ENCODE results near the gene LRRC59.
"Not testable (repeated sequence)": the region's sequence is repeated elsewhere in the genome, so short reads cannot be mapped to it uniquely, and the experiment has no call there.

Gene LRRC59

DNA sequence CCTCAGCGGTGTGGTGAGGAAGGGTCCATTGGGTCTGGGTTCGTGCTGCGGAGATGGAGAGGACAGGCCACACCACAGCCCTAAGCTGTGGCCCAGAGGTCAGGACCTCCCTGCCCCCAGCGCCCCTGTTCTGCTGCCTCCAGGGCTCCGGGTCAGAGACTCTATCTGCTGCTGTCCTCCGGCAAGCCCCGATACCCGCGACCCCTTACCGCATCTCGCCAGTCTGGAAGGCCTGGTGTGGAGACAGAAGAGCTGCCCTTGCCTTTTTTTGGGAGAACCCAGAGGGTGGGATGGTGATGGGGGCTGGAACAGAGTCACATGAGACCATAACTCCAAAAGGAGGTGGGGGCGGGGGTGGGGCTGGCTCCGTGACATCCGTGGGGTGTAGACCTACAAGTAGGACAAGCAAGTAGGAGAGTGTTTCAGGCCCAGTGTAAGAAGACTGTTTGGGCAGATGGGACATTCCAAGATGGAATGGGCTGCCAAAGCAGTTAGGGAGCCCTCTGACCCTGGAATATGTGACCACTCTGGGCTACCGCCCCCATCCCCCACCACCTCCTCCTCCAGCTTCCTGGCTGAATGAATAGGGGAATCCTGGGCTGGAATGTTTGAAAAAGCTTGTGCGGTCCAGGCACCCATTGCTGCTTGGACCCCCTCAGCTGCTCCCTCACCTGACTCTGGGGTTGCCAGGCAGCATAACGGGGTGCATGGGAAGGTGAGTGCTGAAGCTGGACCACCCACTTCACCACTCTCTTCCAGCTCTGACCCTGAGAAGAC lies 50.0 kb downstream of the LRRC59 start:
- no peak for DNase-seq (ENCODE audit: low read depth in 2 of 2)

DNA sequence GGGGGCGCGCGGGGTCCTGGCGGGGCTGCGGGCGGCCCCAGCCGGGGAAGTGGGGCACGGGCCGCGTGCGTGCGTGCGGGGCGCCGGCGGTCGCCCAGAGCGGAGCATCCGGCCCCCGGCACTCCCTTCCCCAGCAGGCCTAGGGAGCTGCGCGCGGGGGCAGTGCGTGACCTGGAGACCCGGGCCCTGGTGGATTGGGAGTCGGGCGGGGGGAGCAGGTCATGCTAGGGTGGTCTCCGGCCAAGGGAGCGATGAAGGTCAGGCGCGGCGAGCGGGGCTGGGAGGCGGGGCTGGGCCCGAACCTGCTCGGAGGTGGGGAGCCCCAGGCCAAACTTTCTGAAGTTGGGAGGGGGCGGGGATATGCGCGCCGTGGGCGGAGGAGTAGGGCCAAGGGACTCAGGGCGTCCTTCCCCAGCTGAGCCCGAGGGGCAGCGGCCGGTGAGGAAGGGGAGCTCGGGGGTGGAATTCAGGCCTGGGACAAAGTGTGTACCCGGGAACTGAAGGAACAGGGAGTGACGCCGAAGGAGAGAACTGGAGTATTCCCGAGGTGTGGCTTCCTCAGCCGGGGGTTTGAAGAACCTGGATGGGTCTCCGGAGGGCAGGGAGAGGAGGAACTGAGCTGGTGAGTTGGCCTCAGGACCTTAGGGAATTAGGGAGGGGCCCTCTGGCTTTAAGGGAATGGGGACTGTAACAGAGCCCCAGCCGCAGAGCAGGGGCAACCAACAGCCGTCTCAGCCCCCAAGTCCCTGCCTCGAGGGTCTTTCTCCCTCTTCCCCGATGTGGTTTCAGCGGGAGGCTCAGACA lies 50.8 kb downstream of the LRRC59 start:
- DNase-seq (ENCODE audit: low read depth in 2 of 2) = peak; percentile 15 to 48

GRCh38 chr17:50345432-50346312 lies 51.7 kb downstream of the LRRC59 start, which contains the start of gene XYLT2:
TSS of gene XYLT2 (plus strand) at chr17:50346126. CDS start at chr17:50346141, 15 bp downstream.
- DNase-seq (ENCODE audit: low read depth in 2 of 2) = peak; percentile 86 to 89

DNA sequence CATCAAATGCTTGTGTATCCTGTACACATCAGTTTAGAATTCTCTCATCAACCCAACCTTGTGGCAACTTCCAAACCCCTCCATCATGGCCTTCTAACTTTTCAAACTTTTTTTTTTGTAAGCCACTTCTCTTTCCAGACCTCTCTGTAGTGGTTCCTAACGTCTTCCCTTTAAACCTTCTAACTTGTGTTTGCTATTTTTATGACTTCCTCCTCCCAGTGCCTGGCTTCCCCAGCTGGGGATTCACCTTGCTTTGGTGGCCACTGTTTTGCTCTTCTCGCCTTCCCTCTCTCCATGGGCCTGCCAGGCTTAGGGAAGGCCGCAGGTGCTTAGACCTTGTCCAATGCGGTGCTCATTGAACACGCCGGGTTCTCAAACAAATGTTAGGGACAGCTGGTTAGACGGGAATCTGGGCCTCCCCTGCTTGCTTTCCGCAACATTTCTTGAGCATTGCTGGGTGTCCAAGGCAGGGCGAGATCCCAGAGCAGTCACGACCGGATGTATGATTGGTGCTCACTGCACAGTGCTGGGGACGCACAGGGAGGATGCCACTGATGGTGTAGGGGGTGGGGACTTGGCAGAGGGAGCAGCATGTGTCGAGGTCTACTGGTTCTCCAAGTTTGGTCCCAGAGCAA lies 52.5 kb downstream of the LRRC59 start:
- DNase-seq (ENCODE audit: low read depth in 2 of 2) = no peak

DNA sequence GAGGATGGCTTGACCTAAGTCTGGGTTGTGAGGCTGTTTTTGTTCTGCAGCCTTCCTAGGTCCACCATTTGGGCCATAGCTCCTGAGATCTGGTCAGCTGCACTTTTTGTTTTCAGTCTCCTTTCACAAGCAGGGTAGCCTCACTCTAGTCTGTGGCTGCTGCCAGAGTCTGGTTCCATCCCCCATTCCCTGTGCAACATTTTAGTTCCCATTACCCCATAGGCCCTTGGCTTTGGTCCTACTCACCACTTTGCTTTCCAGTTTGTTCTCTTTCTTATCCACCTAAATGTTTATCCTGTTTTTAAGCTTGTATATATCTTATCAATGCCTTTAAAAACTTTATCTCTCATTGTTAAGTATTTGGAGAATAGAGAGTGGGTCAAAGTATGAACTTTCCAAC lies 57.9 kb downstream of the LRRC59 start:
- no peak for DNase-seq (ENCODE audit: low read depth in 2 of 2)

- DNase-seq (ENCODE audit: low read depth in 2 of 2) = no peak
These were observed 58.7 kb downstream of the LRRC59 start for GRCh38 chr17:50338645-50339044.

GRCh38 chr17:50337956-50338355 lies 59.4 kb downstream of the LRRC59 start:
- DNase-seq (ENCODE audit: low read depth in 2 of 2) = no peak

GRCh38 chr17:50333291-50334057 lies 63.8 kb downstream of the LRRC59 start:
- DNase-seq (ENCODE audit: low read depth in 2 of 2) = not testable (repeated sequence)

- no peak for DNase-seq (ENCODE audit: low read depth in 2 of 2)
These were observed 65.1 kb downstream of the LRRC59 start for GRCh38 chr17:50332196-50332595.
